Activated CD8-positive, alpha-beta T cell treated with anti-CD3 and anti-CD28 coated beads, Interleukin-2, amount 10 ng/mL, durations not matched to agents 7 days and 5 days (primary cell): ENCODE measurements around the gene SETD1B. TPM values are rescaled to one million over a fixed set of nuclear protein-coding genes. Genes with fewer than 3 reads are reported as not detected.

Experiments
- ATAC-seq: fragments of 150-1000 bp; cut with Tn5 transposase; one replicate; pipeline ENCODE4 v1.10.0; 2021; ENCODE audit warnings: moderate library complexity
- CTCF ChIA-PET: fragments of 350-600 bp; sonication (Branson Sonifier 250); formaldehyde crosslinking; loops from one replicate; lab custom pipeline; 2021; ENCODE audit warnings: antibody characterized with exemption; lab: Charles Lee
- POLR2A ChIA-PET: fragments of 350-600 bp; sonication (Branson Sonifier 250); formaldehyde crosslinking; loops from one replicate; lab custom pipeline; 2021; ENCODE audit warnings: antibody characterized with exemption; lab: Charles Lee
- DNase-seq: peaks from one replicate; pipeline ENCODE4 v3.0.0-alpha.2; 2020
- H3K27ac Mint-ChIP-seq: one replicate; pipeline ENCODE4 v1.8.0; 2021; ENCODE audit warnings: mild to moderate bottlenecking, mixed read lengths
- H3K27me3 Mint-ChIP-seq: one replicate; pipeline ENCODE4 v1.8.0; 2021; ENCODE audit warnings: low read depth, mixed read lengths
- H3K36me3 Mint-ChIP-seq: one replicate; pipeline ENCODE4 v1.8.0; 2021; ENCODE audit warnings: low read depth, mixed read lengths
- H3K4me1 Mint-ChIP-seq: one replicate; pipeline ENCODE4 v1.8.0; 2021; ENCODE audit warnings: low read depth, mixed read lengths
- H3K4me3 Mint-ChIP-seq: one replicate; pipeline ENCODE4 v1.8.0; 2021; ENCODE audit warnings: mild to moderate bottlenecking, mixed read lengths
- H3K9me3 Mint-ChIP-seq: one replicate; pipeline ENCODE4 v1.8.0; 2022; ENCODE audit warnings: mixed read lengths; ENCODE audit not compliant: insufficient read depth
- total RNA-seq, 2 experiments: library from RNA; stranded (reverse); gene quantifications; one replicate each; pipeline ENCODE4 v1.2.3, GENCODE V29; 2021

The SETD1B gene
- total RNA-seq, 2 experiments from 2014 or later: 30.0 to 30.9 TPM

DNA sequence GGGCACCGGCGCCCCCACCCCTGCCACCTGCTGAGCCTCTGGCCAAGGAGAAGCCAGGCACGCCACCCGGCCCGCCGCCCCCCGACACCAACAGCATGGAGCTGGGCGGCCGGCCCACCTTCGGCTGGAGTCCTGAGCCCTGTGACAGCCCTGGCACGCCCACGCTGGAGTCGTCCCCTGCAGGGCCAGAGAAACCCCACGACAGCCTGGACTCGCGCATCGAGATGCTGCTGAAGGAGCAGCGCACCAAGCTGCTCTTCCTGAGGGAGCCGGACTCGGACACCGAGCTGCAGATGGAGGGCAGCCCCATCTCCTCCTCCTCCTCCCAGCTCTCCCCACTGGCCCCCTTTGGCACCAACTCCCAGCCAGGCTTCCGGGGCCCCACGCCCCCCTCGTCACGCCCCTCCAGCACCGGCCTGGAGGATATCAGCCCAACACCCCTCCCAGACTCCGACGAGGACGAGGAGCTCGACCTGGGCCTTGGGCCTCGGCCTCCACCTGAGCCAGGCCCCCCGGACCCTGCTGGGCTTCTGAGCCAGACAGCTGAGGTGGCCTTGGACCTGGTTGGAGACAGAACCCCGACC is 6.5 kb downstream of the SETD1B start:
- H3K9me3 Mint-ChIP-seq: no peaks in the 10 kb centered on the region
- H3K27me3 Mint-ChIP-seq: no peaks in the 10 kb centered on the region
- ChIA-PET CTCF (interaction anchor here (1.6 to 16.5 kb wide), 7 partner anchors 19 to 120 kb away, joined by 6 to 956 read pairs (median 14); partner anchors contain the start of genes PSMD9, RHOF, SETD1B and TMEM120B), POLR2A (interaction anchor here (2.0 to 17.0 kb wide), 2 partner anchors 20 to 79 kb away, joined by 7 to 543 read pairs; partner anchors contain the start of genes PSMD9, RHOF and SETD1B)
- H3K36me3 Mint-ChIP-seq: peaks cover 63% of the 10 kb centered on the region
- DNase-seq (no peak), ATAC-seq (no peak)
- peak overlapping the region; percentile 12 for H3K4me3 Mint-ChIP-seq
- H3K27ac Mint-ChIP-seq: no peak overlapping the region
- H3K4me1 Mint-ChIP-seq: peaks cover 59% of the 10 kb centered on the region

DNA sequence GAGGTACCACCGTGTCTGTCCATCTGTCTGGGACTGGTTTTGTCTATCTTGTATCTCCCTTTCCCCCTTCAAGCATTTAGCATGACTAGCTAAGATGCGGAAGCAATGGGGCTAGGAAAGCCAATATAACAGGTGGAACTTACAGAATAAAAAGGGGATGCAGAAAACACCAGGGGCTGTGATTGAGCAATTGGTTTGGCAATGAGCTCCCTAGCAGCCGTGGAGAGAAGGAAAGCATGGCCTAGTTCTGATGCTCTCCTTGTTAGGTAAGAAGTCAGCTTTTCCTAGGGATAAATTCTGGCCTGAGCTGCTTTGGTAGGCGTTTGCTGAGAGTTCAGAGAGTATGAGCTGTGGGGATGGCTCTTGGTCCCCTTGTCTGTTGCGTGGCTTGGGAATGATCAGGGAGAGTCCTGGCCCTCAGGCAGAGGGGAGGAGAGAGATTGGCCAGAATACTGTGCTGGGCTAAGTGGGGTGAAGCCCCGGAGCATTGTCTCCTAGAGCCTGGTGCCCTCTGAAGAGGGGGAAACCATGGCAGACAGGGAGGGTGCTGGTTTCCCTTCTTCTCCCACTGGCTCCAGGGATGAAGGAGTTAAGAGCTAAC is 7.1 kb downstream of the SETD1B start:
- CTCF ChIA-PET: interaction anchor here (0.9 to 16.5 kb wide), 14 partner anchors 19 to 274 kb away, joined by 3 to 956 read pairs (median 6); partner anchors contain the start of genes PSMD9, RHOF, SETD1B and TMEM120B
- Mint-ChIP-seq H3K27me3 (no peaks in the 10 kb centered on the region), H3K4me3 (peak overlapping the region; percentile 65), H3K27ac (peak overlapping the region; percentile 62), H3K36me3 (peaks cover 62% of the 10 kb centered on the region), H3K9me3 (no peaks in the 10 kb centered on the region), H3K4me1 (peaks cover 58% of the 10 kb centered on the region)
- DNase-seq: no peak
- ATAC-seq: no peak
- POLR2A ChIA-PET: interaction anchor here (2.0 to 17.0 kb wide), 2 partner anchors 21 to 78 kb away, joined by 7 to 543 read pairs; partner anchors contain the start of genes PSMD9, RHOF and SETD1B

DNA sequence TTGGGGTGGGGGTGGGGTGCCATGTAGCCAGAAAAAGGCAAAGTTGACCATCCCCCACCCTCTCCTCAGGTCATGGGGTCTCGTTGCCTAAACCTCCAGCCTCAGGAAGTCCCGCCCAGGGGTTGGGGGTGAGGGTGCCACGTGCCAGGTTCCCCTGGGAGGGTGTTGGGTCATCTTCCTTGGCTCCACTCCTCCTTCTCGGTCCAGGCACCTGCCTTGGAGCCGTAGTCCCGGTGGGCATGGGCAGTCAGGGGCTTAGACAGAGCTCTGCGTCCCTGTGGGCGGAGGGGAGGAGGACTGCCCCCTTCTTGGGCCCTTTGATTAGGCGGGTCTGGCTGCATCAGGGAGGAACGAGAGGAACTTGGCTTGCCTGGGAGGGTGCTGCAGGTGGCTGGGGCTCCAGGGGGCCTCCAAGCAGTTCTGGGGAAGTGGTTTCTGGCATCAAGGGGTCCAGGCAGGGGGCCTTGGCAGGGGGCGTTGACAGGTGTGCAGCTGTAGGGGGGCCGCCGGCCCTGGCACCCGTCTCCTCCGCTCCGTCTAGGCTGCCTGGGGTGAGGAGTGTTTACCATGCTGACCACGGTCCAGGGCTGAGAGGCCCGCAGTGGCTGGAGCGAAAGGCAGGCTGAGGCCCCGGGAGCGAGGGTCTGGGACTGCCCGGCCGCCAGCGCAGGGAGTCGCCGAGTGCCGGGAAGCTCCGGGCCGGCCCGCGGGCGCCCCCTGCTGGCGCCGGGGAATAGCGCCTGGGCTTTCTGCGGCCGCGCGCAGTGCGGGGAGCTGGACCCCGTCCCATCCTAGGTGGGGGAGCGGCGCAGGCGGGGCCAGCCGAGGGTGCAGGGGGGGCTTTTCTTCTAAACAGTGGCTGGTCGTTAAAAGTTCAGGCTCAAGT is 7.9 kb downstream of the SETD1B start:
- peaks cover 62% of the 10 kb centered on the region for H3K36me3 Mint-ChIP-seq
- no peaks in the 10 kb centered on the region for H3K9me3 Mint-ChIP-seq
- peak; percentile 71 for DNase-seq
- no peaks in the 10 kb centered on the region for H3K27me3 Mint-ChIP-seq
- peaks cover 52% of the 10 kb centered on the region for H3K4me1 Mint-ChIP-seq
- H3K27ac Mint-ChIP-seq: peak overlapping the region; percentile 62
- CTCF ChIA-PET: interaction anchor here (0.9 to 16.5 kb wide), 15 partner anchors 18 to 275 kb away, joined by 3 to 956 read pairs (median 6); partner anchors contain the start of genes PSMD9, RHOF, SETD1B and TMEM120B
- peak; percentile 83 for ATAC-seq
- POLR2A ChIA-PET: interaction anchor here (0.8 to 17.0 kb wide), 3 partner anchors 21 to 99 kb away, joined by 5 to 543 read pairs (median 7); partner anchors contain the start of genes PSMD9, RHOF, SETD1B and TMEM120B
- peak overlapping the region; percentile 65 for H3K4me3 Mint-ChIP-seq

DNA sequence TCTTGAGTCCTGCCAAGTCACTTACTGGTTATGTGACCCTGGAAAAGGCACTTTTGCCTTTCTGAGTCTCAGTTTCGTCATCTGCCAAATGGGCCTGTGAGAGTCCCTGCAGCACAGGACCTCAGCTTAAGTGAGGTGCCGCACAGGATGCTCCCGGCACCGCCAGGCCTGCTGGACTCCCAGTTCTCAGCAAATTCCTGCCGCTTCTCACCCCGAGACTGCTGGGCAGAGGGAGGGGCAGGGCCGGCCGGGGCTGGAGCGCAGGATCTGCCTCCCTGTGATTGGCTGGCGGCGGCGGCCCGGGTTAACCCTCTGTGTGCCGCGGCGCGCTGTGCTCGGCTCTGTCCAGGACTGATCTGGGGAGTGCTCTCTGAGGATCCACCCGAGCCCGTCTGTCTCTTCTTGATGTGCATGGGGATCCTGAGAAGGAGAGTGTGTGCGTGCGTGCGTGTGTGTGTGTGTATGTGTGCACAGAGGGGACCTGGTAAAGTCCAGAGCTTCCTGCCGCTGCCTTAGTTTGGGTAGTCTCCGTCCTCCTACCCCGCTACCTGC is 8.6 kb downstream of the SETD1B start:
- peaks cover 52% of the 10 kb centered on the region for H3K4me1 Mint-ChIP-seq
- POLR2A ChIA-PET: interaction anchor here (0.7 to 17.0 kb wide), 4 partner anchors 22 to 236 kb away, joined by 3 to 543 read pairs (median 6); partner anchors contain the start of genes PSMD9, RHOF, SETD1B and TMEM120B
- peaks cover 64% of the 10 kb centered on the region for H3K36me3 Mint-ChIP-seq
- ATAC-seq (peak; percentile 52), DNase-seq (no peak)
- CTCF ChIA-PET: interaction anchor here (1.2 to 16.5 kb wide), 11 partner anchors 18 to 276 kb away, joined by 3 to 956 read pairs (median 12); partner anchors contain the start of genes PSMD9, RHOF, SETD1B and TMEM120B
- H3K27me3 Mint-ChIP-seq: no peaks in the 10 kb centered on the region
- H3K4me3 Mint-ChIP-seq: peak overlapping the region; percentile 65
- H3K9me3 Mint-ChIP-seq: no peaks in the 10 kb centered on the region
- H3K27ac Mint-ChIP-seq: peak overlapping the region; percentile 72

DNA sequence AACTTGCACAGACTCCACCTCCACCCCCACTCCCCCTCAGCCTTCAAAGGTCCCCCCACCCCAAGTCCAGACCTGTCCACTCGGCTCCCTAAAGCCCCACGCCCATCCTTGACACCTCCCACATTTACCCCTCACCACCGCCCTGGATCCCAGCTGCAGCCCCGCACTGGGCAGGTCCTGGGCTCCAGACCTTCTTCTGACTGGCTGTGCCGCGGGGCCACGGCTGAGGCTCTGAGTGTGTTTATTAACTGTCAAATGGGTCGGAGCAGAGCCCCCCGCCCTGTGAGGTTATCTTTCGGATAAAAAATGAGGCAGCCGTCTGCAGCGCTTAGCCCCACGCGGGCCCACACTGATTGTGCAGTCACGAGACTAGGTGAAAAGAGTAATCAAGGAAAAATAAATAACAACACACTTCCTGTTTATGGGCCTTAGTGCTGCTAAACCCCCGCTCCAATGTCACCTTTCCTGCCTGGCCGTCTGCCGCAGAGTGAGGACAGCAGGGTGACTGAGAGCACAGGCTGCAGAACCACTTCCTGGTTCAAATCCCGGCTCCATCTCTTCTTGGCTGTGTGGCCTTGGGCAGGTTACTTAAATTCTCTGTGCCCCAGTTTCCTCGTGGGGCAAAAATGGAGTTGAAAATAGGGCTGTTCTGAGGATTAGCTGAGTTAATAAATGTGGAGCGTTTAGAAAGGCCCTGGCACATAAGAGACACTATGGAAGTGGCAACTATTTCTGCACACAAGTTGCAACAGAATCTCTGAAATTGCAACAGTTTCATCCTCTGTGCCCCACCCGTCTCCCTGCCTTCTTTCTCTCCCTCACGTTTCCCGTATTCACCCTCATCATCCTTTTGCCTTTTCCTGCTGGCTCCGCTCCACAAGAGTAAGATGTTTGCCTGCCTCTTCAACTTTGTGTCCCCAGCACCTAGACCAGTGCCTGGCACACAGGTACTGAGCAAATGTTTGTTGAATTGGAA is 9.4 kb downstream of the SETD1B start:
- no peak for DNase-seq
- ChIA-PET POLR2A (interaction anchor here (0.7 to 17.0 kb wide), 2 partner anchors 23 to 235 kb away, joined by 3 to 543 read pairs; partner anchors contain the start of genes RHOF and SETD1B), CTCF (interaction anchor here (1.1 to 16.5 kb wide), 7 partner anchors 17 to 102 kb away, joined by 3 to 956 read pairs (median 12); partner anchors contain the start of genes PSMD9, RHOF, SETD1B and TMEM120B)
- H3K4me3 Mint-ChIP-seq: peak overlapping the region; percentile 65
- peaks cover 68% of the 10 kb centered on the region for H3K36me3 Mint-ChIP-seq
- H3K4me1 Mint-ChIP-seq: peaks cover 48% of the 10 kb centered on the region
- H3K9me3 Mint-ChIP-seq: no peaks in the 10 kb centered on the region
- H3K27ac Mint-ChIP-seq: peak overlapping the region; percentile 72
- ATAC-seq: no peak
- no peaks in the 10 kb centered on the region for H3K27me3 Mint-ChIP-seq

DNA sequence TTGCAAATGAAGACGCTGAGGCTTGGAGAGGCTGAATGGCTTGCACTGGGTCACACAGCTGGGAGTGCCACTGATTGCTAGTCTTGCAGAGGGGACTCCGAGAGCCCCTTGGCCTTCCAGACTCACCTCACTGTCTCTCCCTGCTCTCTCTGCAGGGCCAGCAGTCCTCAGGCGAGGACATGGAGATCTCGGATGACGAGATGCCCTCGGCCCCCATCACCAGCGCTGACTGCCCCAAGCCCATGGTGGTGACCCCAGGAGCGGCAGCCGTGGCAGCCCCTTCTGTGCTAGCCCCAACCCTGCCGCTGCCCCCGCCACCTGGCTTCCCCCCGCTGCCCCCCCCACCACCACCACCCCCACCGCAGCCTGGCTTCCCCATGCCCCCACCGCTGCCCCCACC is 10.1 kb downstream of the SETD1B start:
- CTCF ChIA-PET: interaction anchor here (1.1 to 16.5 kb wide), 3 partner anchors 19 to 37 kb away, joined by 3 to 956 read pairs (median 32); partner anchors contain the start of genes RHOF and SETD1B
- Mint-ChIP-seq H3K27ac (peak overlapping the region; percentile 72), H3K9me3 (no peaks in the 10 kb centered on the region), H3K4me1 (peaks cover 43% of the 10 kb centered on the region), H3K27me3 (no peaks in the 10 kb centered on the region), H3K4me3 (peak overlapping the region; percentile 16), H3K36me3 (peaks cover 63% of the 10 kb centered on the region)
- ATAC-seq: no peak
- DNase-seq: no peak
- POLR2A ChIA-PET: interaction anchor here (17.0 kb wide), 1 partner anchor 24 kb away, joined by 543 read pairs; the partner anchor contains the start of genes RHOF and SETD1B

DNA sequence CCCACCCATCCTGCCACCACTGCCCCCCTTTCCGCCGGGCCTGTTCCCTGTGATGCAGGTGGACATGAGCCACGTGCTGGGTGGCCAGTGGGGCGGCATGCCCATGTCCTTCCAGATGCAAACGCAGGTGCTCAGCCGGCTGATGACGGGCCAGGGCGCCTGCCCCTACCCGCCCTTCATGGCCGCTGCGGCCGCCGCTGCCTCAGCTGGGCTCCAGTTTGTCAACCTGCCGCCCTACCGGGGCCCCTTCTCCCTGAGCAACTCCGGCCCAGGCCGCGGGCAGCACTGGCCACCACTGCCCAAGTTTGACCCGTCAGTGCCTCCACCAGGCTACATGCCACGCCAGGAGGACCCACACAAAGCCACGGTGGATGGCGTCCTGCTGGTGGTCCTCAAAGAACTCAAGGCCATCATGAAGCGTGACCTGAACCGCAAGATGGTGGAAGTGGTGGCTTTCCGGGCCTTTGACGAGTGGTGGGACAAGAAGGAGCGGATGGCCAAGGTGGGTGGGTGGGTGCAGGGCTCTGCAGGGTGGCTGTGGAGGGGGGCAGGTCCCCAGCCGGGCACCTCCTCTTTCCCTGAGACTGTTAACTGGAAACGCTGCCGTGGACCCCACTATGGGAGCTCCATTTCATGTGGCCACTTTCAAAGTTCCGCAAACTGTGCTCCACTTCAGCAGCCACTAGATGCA is 10.8 kb downstream of the SETD1B start:
- Mint-ChIP-seq H3K36me3 (peaks cover 62% of the 10 kb centered on the region), H3K4me3 (no peak overlapping the region), H3K27ac (peak overlapping the region; percentile 46), H3K4me1 (peaks cover 37% of the 10 kb centered on the region), H3K27me3 (no peaks in the 10 kb centered on the region), H3K9me3 (no peaks in the 10 kb centered on the region)
- ATAC-seq (no peak), DNase-seq (no peak)
- CTCF ChIA-PET: interaction anchor here (1.6 to 3.2 kb wide), 2 partner anchors 13 to 20 kb away, joined by 5 to 32 read pairs; partner anchors contain the start of gene RHOF
- POLR2A ChIA-PET: interaction anchor here (0.9 to 1.1 kb wide), 3 partner anchors 19 to 33 kb away, joined by 3 to 4 read pairs (median 3); no protein-coding TSS in a partner anchor

DNA sequence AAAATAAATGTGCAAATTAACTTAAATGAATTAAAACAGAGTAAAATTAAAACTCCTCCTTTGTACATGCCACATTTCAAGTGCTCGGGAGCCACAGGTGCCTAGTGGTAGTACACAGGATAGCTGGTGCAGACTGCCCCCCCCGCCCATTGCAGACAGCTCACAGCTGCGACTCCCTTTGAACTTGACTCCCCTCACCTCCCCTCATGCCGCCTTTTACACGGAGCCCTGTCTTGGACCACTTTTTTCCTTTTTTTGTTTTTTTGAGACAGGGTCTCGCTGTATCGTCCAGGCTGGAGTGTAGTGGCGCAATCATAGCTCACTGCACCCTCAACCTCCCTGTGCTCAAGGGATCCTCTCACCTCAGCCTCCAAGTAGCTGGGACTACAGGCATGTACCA is 11.5 kb downstream of the SETD1B start:
- Mint-ChIP-seq H3K27ac (peak overlapping the region; percentile 60), H3K4me3 (no peak overlapping the region), H3K9me3 (no peaks in the 10 kb centered on the region), H3K36me3 (peaks cover 62% of the 10 kb centered on the region), H3K27me3 (no peaks in the 10 kb centered on the region), H3K4me1 (peaks cover 33% of the 10 kb centered on the region)
- POLR2A ChIA-PET: interaction anchor here (0.9 to 1.1 kb wide), 3 partner anchors 20 to 34 kb away, joined by 3 to 4 read pairs (median 3); no protein-coding TSS in a partner anchor
- DNase-seq (no peak), ATAC-seq (no peak)
- CTCF ChIA-PET: interaction anchor here (1.1 to 3.2 kb wide), 4 partner anchors 13 to 73 kb away, joined by 4 to 32 read pairs (median 5); partner anchors contain the start of genes PSMD9 and RHOF
